ENCODE data around the gene RAPSN.

DNA sequence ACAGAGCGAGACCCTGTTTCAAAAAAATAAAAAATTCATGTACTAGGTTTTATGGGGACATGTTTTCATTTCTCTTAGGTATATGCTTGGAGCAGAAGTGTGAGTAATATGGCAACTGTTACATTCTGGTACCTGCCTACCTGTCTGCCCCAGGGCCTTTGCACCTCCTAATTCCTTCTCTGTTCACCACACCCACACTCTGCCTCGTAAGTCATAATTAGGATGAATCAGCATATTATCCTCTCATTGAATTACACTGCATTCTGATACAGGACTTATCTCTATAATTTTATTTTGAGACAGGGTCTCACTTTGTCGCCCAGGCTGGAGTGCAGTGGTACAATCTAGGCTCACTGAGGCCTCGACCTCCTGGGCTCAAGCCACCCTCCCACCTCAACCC, 3.1 kb upstream of the RAPSN start:
- TF ChIP-seq, protein P1, sequence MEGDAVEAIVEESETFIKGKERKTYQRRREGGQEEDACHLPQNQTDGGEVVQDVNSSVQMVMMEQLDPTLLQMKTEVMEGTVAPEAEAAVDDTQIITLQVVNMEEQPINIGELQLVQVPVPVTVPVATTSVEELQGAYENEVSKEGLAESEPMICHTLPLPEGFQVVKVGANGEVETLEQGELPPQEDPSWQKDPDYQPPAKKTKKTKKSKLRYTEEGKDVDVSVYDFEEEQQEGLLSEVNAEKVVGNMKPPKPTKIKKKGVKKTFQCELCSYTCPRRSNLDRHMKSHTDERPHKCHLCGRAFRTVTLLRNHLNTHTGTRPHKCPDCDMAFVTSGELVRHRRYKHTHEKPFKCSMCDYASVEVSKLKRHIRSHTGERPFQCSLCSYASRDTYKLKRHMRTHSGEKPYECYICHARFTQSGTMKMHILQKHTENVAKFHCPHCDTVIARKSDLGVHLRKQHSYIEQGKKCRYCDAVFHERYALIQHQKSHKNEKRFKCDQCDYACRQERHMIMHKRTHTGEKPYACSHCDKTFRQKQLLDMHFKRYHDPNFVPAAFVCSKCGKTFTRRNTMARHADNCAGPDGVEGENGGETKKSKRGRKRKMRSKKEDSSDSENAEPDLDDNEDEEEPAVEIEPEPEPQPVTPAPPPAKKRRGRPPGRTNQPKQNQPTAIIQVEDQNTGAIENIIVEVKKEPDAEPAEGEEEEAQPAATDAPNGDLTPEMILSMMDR (IDR thresholded peaks at IDR 0.05; ENCODE audit: low read length): no peak
- no peak for TF ChIP-seq EZH2 (IDR thresholded peaks at IDR 0.05; ENCODE audit: borderline replicate concordance, low read length)

Measured in OCI-LY1 (cell line).